CD4-positive, alpha-beta T cell treated with Interleukin-6 for 4 hours (primary cell): Measurements from ENCODE around the gene RHOBTB3.
"Not testable (repeated sequence)": the region's sequence is repeated elsewhere in the genome, so short reads cannot be mapped to it uniquely, and the experiment has no call there.

ENCODE experiments used
- DNase-seq: peaks from one replicate; pipeline ENCODE4 v3.0.0-alpha.2; 2020; ENCODE audit warnings: mixed read lengths

Gene RHOBTB3

GRCh38 chr5:95801961-95802360 lies 70.8 kb downstream of the RHOBTB3 start:
- DNase-seq = no peak

- no peak for DNase-seq
These were observed 72.4 kb downstream of the RHOBTB3 start for GRCh38 chr5:95803271-95804148.

- no peak for DNase-seq
These were observed 73.8 kb downstream of the RHOBTB3 start for GRCh38 chr5:95804736-95805539.

- no peak for DNase-seq
These were observed 75.6 kb downstream of the RHOBTB3 start for GRCh38 chr5:95806687-95807086.

- peak; percentile 13 for DNase-seq
These were observed 77.0 kb downstream of the RHOBTB3 start for GRCh38 chr5:95808013-95808685.

- peak; percentile 82 for DNase-seq
These were observed 77.7 kb downstream of the RHOBTB3 start for GRCh38 chr5:95808686-95809413.

GRCh38 chr5:95809414-95809960 lies 78.4 kb downstream of the RHOBTB3 start:
- DNase-seq = no peak

- peak; percentile 14 for DNase-seq
These were observed 79.4 kb downstream of the RHOBTB3 start for GRCh38 chr5:95810305-95811125.

- DNase-seq = not testable (repeated sequence)
These were observed 79.9 kb downstream of the RHOBTB3 start for GRCh38 chr5:95811126-95811423.

GRCh38 chr5:95811461-95812073 lies 80.4 kb downstream of the RHOBTB3 start:
- DNase-seq = not testable (repeated sequence)

- DNase-seq = peak; percentile 44
These were observed 80.9 kb downstream of the RHOBTB3 start for GRCh38 chr5:95812074-95812471.

- not testable (repeated sequence) for DNase-seq
These were observed 81.9 kb downstream of the RHOBTB3 start for GRCh38 chr5:95813035-95813434.

GRCh38 chr5:95815155-95815729 lies 84.1 kb downstream of the RHOBTB3 start:
- no peak for DNase-seq

- DNase-seq = no peak
These were observed 85.2 kb downstream of the RHOBTB3 start for GRCh38 chr5:95816341-95816740.

GRCh38 chr5:95816776-95817175 lies 85.6 kb downstream of the RHOBTB3 start:
- no peak for DNase-seq

GRCh38 chr5:95817430-95817829 lies 86.3 kb downstream of the RHOBTB3 start:
- DNase-seq = peak; percentile 59

GRCh38 chr5:95818181-95819147 lies 87.3 kb downstream of the RHOBTB3 start:
- DNase-seq = peak; percentile 44

- DNase-seq = no peak
These were observed 90.2 kb downstream of the RHOBTB3 start for GRCh38 chr5:95821110-95822021.
